ENCODE results near the gene PDZD4.

DNA sequence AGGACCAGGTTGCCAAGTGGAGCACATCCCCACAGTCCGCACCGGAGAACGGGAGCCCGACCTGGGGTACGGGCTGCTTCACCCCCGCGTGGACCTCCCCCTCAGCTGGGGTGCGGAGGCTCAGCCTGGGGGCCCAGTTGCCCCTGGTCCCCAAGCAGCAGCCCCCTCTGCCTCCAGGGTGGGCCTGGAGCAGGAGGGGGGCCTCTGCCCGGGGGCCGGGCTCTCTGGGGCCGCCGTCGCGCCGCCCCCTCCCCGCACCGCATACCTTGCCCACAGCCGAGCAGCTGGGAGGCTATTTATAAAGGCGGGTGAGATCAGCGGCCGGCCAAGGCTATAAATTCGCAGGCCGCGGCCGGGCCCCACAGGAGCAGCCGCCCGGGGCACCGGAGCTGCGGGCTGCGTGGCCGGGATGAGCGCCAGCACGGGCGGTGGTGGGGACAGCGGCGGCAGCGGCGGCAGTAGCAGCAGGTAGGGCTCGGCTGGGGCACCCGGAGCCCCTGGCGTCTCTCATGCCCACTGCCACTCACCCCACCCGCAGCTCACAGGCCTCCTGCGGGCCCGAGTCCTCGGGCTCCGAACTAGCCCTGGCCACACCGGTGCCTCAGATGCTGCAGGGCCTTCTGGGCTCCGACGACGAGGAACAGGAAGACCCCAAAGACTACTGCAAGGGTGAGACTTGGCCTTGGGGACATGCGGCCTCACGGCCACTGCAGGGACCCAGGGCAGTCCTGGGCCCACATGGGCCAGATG is 49.5 kb downstream of the PDZD4 start, which contains the start of gene SRPK3:
- TF ChIP-seq, protein P1, sequence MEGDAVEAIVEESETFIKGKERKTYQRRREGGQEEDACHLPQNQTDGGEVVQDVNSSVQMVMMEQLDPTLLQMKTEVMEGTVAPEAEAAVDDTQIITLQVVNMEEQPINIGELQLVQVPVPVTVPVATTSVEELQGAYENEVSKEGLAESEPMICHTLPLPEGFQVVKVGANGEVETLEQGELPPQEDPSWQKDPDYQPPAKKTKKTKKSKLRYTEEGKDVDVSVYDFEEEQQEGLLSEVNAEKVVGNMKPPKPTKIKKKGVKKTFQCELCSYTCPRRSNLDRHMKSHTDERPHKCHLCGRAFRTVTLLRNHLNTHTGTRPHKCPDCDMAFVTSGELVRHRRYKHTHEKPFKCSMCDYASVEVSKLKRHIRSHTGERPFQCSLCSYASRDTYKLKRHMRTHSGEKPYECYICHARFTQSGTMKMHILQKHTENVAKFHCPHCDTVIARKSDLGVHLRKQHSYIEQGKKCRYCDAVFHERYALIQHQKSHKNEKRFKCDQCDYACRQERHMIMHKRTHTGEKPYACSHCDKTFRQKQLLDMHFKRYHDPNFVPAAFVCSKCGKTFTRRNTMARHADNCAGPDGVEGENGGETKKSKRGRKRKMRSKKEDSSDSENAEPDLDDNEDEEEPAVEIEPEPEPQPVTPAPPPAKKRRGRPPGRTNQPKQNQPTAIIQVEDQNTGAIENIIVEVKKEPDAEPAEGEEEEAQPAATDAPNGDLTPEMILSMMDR (IDR thresholded peaks at IDR 0.05; ENCODE audit: low read depth, low read length), result no peak
- no peak for TF ChIP-seq EZH2phosphoT487 (IDR thresholded peaks at IDR 0.05; ENCODE audit: low read depth)
